HFF-Myc (cell line): ENCODE measurements around the gene ARHGAP44.
A peak's percentile ranks its signal among the peaks of the same experiment; 100 is the strongest.

Experiments used
- DNase-seq: peaks from one replicate; pipeline ENCODE4 v3.0.0-alpha.2; 2011; ENCODE audit warnings: low read depth; ENCODE audit errors: extremely low read depth
- H3K4me3 ChIP-seq: replicated peaks from 2 replicates; pipeline ENCODE4 v1.5.1; 2011; ENCODE audit warnings: low read depth, mild to moderate bottlenecking, control low read depth, low read length
- TF ChIP-seq, protein P1 (sequence below): IDR thresholded peaks from 2 replicates; pipeline ENCODE4 v1.5.1; 2012; ENCODE audit warnings: mild to moderate bottlenecking, low read depth, low read length, control low read depth; ENCODE audit errors: missing control alignments

Gene ARHGAP44

DNA sequence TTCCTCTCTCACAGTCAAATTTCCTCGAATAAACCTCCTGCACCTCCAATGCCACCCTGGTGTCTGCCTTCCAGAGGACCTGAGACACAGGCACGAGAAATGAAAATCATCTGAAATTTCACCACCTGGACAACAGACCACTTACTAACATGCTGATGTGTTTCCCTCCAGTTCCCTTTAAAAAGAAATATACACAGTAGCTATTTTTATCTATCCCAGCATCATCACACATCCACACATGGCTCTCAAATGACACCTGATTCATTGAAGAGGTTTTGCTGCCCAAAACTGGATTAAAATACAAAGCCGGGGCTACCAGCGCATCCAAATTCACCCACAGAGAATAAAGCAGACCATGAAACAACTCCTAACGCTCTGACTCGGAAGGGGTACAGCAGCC, 214.6 kb downstream of the ARHGAP44 start:
- H3K4me3 ChIP-seq = no peak overlapping the region
- TF ChIP-seq, protein P1, sequence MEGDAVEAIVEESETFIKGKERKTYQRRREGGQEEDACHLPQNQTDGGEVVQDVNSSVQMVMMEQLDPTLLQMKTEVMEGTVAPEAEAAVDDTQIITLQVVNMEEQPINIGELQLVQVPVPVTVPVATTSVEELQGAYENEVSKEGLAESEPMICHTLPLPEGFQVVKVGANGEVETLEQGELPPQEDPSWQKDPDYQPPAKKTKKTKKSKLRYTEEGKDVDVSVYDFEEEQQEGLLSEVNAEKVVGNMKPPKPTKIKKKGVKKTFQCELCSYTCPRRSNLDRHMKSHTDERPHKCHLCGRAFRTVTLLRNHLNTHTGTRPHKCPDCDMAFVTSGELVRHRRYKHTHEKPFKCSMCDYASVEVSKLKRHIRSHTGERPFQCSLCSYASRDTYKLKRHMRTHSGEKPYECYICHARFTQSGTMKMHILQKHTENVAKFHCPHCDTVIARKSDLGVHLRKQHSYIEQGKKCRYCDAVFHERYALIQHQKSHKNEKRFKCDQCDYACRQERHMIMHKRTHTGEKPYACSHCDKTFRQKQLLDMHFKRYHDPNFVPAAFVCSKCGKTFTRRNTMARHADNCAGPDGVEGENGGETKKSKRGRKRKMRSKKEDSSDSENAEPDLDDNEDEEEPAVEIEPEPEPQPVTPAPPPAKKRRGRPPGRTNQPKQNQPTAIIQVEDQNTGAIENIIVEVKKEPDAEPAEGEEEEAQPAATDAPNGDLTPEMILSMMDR = no peak
- DNase-seq = no peak

DNA sequence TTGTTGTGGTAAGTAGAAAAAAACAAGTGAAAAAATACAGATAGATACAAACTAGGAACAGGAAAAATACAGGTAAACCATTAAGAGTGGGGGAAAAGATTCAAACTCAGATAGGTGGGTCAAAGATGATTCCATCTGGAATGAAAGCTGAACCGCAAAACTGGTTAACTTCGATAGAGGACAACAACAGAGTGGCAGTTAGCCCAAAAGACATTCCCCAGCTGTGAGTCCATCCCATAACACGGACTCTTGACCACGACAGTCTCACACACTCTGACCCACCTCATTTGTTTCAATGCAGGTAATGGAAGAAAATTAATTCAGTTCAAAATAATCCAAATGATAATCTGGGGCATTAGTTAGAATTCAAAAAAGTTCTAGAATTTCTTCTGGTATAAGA, 215.0 kb downstream of the ARHGAP44 start:
- DNase-seq = no peak
- TF ChIP-seq, protein P1 = no peak
- no peak overlapping the region for H3K4me3 ChIP-seq

DNA sequence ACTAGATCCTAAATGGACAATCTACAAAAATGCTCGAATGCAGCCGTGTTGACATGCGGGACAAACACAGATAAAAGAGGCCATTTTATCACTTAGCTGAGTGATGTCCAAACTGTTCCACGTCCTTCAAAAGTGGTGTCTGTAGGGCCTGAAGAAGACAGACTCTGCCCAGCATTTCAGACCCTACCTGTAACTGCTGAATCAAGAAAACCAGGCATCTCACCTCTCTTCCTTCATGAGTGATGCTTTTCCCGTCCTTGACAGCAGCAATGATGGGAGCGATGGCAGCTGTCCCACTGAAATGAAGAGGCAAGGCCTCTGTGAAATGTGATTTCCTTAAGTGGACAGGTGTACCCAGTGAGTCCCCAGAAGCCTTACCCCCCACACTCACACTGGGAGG, 216.2 kb downstream of the ARHGAP44 start:
- DNase-seq = no peak
- no peak overlapping the region for H3K4me3 ChIP-seq
- TF ChIP-seq, protein P1 = no peak

DNA sequence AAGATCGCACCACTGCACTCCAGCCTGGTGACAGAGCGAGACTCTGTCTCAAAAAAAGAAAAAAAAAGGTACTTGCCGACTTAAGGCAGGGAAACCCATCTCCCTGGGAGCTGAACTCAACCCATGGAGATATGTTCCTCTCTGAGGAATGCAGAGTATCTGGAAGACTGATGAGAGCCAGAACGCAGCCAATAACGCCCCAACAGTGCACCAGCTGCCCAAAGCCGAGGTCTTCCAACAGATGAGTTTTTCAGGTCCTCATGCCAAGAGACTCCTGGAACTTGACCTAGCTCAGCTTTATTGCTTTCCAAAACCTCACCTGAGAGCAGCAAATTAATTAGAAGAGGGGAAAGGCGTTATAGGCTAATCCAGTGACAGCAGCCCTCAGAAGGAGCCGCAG, 219.2 kb downstream of the ARHGAP44 start:
- DNase-seq = no peak
- no peak overlapping the region for H3K4me3 ChIP-seq
- TF ChIP-seq, protein P1 = no peak

DNA sequence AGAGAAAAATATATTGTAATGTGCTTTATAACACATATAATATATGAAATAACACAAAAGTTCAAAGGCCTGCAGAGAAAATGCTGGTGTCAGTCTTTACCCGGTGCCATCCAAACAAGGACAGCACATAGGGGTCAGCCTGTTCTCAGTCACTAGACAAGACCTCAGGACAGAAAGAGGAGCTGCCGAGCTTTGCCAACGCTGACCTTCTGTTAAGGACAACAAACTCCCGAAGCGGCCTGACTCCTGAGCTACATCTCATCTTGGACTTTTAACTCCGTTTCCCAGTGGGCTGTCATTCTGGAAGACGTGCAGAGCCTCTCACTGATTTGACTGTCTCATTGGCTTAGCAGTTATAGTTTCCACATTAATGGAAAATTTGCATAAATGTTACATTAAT, 221.7 kb downstream of the ARHGAP44 start:
- no peak overlapping the region for H3K4me3 ChIP-seq
- DNase-seq = no peak
- TF ChIP-seq, protein P1 = no peak

DNA sequence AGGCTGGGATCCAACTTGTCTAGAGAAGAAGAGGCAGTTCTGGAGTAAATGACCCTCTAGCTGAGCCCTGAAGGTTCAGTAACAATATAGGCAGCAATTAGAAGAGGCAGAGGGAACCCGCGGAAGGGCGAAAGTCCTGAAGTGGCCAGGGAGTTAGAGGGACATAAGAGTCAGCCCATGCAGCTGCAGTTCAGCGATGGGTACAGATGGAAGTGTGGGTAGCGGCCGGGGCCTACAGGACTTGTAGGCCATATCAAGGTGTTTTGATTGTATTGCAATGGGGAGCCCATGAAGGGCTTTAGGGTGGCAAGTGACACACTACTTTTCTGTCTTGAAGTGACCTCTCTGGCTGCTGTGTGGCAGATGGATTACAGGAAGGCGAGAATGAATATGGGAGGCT, 225.5 kb downstream of the ARHGAP44 start:
- TF ChIP-seq, protein P1 = no peak

DNA sequence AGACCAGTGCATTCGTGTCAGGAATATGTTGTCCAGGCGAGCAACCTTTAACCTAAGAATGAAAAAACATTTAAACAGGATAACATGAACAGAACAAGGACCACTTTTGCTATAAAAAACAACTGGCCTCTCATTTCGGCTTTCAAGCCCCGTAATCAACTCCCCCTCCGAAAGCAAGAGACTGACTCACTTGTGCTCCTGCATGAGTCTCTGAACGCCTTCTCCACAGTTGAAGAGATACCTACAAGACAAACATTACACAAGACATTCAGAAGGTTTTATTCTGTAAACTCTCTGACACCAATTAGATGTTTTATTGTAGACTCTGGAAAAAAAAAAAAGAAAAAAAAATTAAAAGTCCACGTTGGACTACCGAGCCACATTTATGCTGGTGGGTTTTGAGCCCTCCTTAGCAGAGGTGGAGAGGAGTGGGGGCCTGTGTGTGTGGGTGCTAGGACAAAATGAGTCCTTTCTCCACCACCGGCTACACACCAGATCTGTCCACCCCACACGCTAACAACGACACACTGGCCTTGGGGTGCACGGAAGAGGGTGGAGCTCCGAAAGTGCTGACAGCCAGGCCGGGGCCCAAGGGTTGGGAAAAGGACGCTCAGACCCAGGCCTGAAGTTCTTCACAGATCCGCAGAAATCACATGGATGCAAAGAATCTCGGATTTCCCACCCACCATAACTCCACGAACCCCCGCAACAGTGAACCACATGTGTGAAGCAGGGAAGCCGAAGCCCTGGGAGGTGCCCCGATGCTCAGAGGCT, 227.8 kb downstream of the ARHGAP44 start:
- TF ChIP-seq, protein P1 = no peak

More for the DNA sequence above, 225.5 kb downstream of the ARHGAP44 start:
- H3K4me3 ChIP-seq = no peak overlapping the region
- no peak for DNase-seq

More for the DNA sequence above, 227.8 kb downstream of the ARHGAP44 start:
- no peak for DNase-seq
- H3K4me3 ChIP-seq = peak overlapping the region; percentile 98
